Glutamatergic neuron (in vitro differentiated cells): ENCODE results near the gene C17orf67. TPM values are rescaled to one million over a fixed set of nuclear protein-coding genes. Genes with fewer than 3 reads are reported as not detected.

Source experiments
- DNase-seq: peaks from one replicate; pipeline ENCODE4 v3.0.0; 2022
- H3K27ac Mint-ChIP-seq: one replicate; pipeline ENCODE4 v1.8.0; 2020; ENCODE audit warnings: mild to moderate bottlenecking, mixed read lengths, inconsistent platforms; ENCODE audit not compliant: unreplicated experiment
- H3K27me3 Mint-ChIP-seq: one replicate; pipeline ENCODE4 v1.8.0; 2020; ENCODE audit warnings: mild to moderate bottlenecking, moderate library complexity, mixed read lengths, inconsistent platforms; ENCODE audit not compliant: unreplicated experiment
- H3K36me3 Mint-ChIP-seq: one replicate; pipeline ENCODE4 v1.8.0; 2020; ENCODE audit warnings: mild to moderate bottlenecking, mixed read lengths, inconsistent platforms; ENCODE audit not compliant: unreplicated experiment
- H3K4me1 Mint-ChIP-seq: one replicate; pipeline ENCODE4 v1.8.0; 2020; ENCODE audit warnings: mild to moderate bottlenecking, low read depth, mixed read lengths, inconsistent platforms; ENCODE audit not compliant: unreplicated experiment
- H3K4me3 Mint-ChIP-seq: one replicate; pipeline ENCODE4 v1.8.0; 2020; ENCODE audit warnings: mild to moderate bottlenecking, mixed read lengths, inconsistent platforms; ENCODE audit not compliant: unreplicated experiment
- H3K9me3 Mint-ChIP-seq: one replicate; pipeline ENCODE4 v1.8.0; 2020; ENCODE audit warnings: mild to moderate bottlenecking, moderate library complexity, mixed read lengths, inconsistent platforms; ENCODE audit not compliant: unreplicated experiment
- CTCF ChIP-seq: fragments of 200-600 bp; sonication (generic); IDR thresholded peaks from one replicate; pipeline ENCODE4 v1.5.0; 2021; ENCODE audit not compliant: partially characterized antibody, unreplicated experiment
- total RNA-seq: library from RNA; stranded (reverse); fragmentation: NEBNext Ultra II Directional; extraction: Animal tissue kit (Norgen Biotek cat#: 25700); gene quantifications from one replicate; pipeline ENCODE4 v1.2.1, GENCODE V29; 2021; ENCODE audit not compliant: unreplicated experiment

C17orf67 gene
- total RNA-seq, 1 donor from 2014 or later: not detected

GRCh38 chr17:56786989-56787482, 46.7 kb downstream of the C17orf67 start:
- H3K36me3 Mint-ChIP-seq: peaks cover under 1% of the 10 kb centered on the region
- H3K27ac Mint-ChIP-seq: no peak overlapping the region
- no peaks in the 10 kb centered on the region for H3K27me3 Mint-ChIP-seq
- TF ChIP-seq CTCF: no peak
- peaks cover 2% of the 10 kb centered on the region for H3K9me3 Mint-ChIP-seq
- H3K4me3 Mint-ChIP-seq: no peak overlapping the region
- H3K4me1 Mint-ChIP-seq: no peaks in the 10 kb centered on the region
- DNase-seq: no peak

- Mint-ChIP-seq H3K4me3 (no peak overlapping the region), H3K4me1 (no peaks in the 10 kb centered on the region), H3K9me3 (peaks cover 2% of the 10 kb centered on the region), H3K27ac (no peak overlapping the region), H3K36me3 (no peaks in the 10 kb centered on the region), H3K27me3 (no peaks in the 10 kb centered on the region)
- no peak for DNase-seq
- TF ChIP-seq CTCF: no peak
Measured at GRCh38 chr17:56785997-56786680, 47.6 kb downstream of the C17orf67 start.

GRCh38 chr17:56785405-56785804, 48.3 kb downstream of the C17orf67 start:
- no peak for TF ChIP-seq CTCF
- no peak overlapping the region for H3K27ac Mint-ChIP-seq
- no peak overlapping the region for H3K4me3 Mint-ChIP-seq
- H3K9me3 Mint-ChIP-seq: peaks cover 2% of the 10 kb centered on the region
- no peaks in the 10 kb centered on the region for H3K36me3 Mint-ChIP-seq
- DNase-seq: no peak
- H3K4me1 Mint-ChIP-seq: no peaks in the 10 kb centered on the region
- H3K27me3 Mint-ChIP-seq: no peaks in the 10 kb centered on the region

- no peak for TF ChIP-seq CTCF
- H3K9me3 Mint-ChIP-seq: peaks cover 2% of the 10 kb centered on the region
- H3K27ac Mint-ChIP-seq: no peak overlapping the region
- H3K4me3 Mint-ChIP-seq: no peak overlapping the region
- H3K27me3 Mint-ChIP-seq: peaks cover 5% of the 10 kb centered on the region
- H3K36me3 Mint-ChIP-seq: peaks cover 4% of the 10 kb centered on the region
- no peak for DNase-seq
- H3K4me1 Mint-ChIP-seq: peaks cover 6% of the 10 kb centered on the region
Measured at GRCh38 chr17:56782338-56782737, 51.4 kb downstream of the C17orf67 start.

GRCh38 chr17:56781906-56782305, 51.8 kb downstream of the C17orf67 start:
- H3K27ac Mint-ChIP-seq: no peak overlapping the region
- H3K36me3 Mint-ChIP-seq: peaks cover 4% of the 10 kb centered on the region
- peaks cover 5% of the 10 kb centered on the region for H3K27me3 Mint-ChIP-seq
- peaks cover 6% of the 10 kb centered on the region for H3K4me1 Mint-ChIP-seq
- no peak for DNase-seq
- TF ChIP-seq CTCF: no peak
- H3K9me3 Mint-ChIP-seq: peaks cover 2% of the 10 kb centered on the region
- no peak overlapping the region for H3K4me3 Mint-ChIP-seq
